ENCODE results near the gene IL2. TPM values are rescaled to one million over a fixed set of nuclear protein-coding genes. Genes with fewer than 3 reads are reported as not detected.
A peak's percentile ranks its signal among the peaks of the same experiment; 100 is the strongest.

The IL2 gene
- total RNA-seq: not detected in 2 replicates

GRCh38 chr4:122456231-122457116 lies at the start of gene IL2:
Gene IL2 (minus strand): TSS chr4:122456725. CDS start chr4:122456440, 285 bp downstream.
- DNase-seq (ENCODE audit: extremely low read depth, low read depth, low spot score): no peak

GRCh38 chr4:122503214-122503613 lies 46.7 kb upstream of the IL2 start:
- peak; percentile 41 for DNase-seq (ENCODE audit: extremely low read depth, low read depth, low spot score)

- peak; percentile 54 for DNase-seq (ENCODE audit: extremely low read depth, low read depth, low spot score)
Measured at GRCh38 chr4:122500852-122501501, 44.5 kb upstream of the IL2 start.

DNA sequence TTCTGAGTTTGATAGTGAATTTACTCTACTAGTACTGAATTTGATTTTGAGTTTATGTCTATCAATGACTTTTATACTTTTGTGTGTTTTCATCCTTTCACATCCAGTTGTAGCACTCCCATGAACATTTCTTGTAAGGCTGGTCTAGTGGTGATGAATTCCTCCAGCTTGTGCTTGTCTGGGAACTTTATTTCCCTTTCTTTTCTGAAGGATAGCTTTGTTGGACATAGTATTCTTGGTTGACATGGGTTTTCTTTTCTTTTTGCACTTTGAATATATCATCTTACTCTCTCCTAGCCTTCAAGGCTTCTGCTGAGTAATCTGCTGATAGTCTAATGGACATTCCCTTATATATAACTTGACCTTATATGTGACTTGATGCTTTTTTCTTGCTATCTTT lies 32.5 kb upstream of the IL2 start:
- DNase-seq (ENCODE audit: extremely low read depth, low read depth, low spot score): no peak

DNA sequence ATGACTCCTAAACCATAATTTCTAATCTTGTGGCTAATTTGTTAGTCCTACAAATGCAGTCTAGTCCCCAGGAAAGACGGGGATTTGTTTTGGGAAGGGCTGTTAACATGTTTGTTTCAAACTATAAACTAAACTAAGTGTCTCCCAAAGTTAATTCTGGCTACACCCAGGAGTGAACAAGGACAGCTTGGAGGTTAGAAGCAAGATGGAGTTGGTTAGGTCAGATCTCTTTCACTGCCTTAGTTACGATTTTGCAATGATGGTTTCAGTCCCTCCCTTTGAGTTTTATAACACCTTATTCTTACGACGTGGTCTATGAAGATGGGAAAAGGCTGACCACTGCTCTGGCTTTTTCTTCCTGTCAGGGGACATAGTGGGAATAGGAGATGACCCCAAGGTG lies 27.0 kb upstream of the IL2 start:
- DNase-seq (ENCODE audit: extremely low read depth, low read depth, low spot score): no peak

GRCh38 chr4:122481766-122482405 lies 25.4 kb upstream of the IL2 start:
- no peak for DNase-seq (ENCODE audit: extremely low read depth, low read depth, low spot score)

GRCh38 chr4:122480655-122481487 lies 24.3 kb upstream of the IL2 start:
- DNase-seq (ENCODE audit: extremely low read depth, low read depth, low spot score): no peak

DNA sequence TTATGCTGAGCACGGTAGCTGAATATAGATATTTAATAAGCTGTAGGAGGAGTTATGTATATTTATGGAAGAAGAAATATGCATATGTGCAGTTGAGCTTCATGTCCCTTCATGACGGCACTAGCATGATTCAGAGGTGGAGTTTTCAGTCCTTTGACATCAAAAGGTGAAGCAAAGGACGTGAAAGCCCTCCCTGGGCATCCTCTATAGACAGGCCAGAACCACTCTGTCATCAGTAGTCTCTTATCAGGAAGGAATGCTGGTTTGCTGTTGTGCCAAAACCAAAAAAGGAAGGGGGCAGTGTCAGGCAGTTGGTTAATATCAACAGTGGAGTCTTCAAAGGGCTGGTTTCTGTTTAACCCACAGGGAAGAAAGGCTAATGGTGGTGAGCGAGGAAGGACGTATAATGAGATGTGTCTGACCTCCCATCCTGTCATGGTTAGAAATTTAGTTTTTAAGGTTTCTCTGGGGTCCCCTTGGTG lies 23.5 kb upstream of the IL2 start:
- DNase-seq (ENCODE audit: extremely low read depth, low read depth, low spot score): no peak

- DNase-seq (ENCODE audit: extremely low read depth, low read depth, low spot score): no peak
Measured at GRCh38 chr4:122476745-122477144, 20.2 kb upstream of the IL2 start.

DNA sequence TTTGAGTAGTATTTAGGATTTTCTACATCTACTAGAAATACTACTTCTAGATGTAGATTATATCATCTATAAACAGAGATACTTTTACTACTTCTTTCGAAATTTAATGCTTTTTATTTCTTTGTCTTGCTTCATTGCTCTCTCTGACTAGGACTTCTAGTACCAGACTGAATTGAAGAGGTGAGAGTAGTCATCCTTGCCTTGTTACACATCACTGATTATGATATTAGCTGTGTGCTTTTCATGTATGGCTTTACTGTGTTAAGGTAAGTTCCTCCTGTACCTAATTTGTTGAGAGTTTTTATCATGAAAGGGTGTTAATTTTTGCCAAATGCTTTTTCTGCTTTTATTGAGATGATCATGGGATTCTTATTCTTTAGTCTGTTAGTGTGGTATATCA lies 19.6 kb upstream of the IL2 start:
- no peak for DNase-seq (ENCODE audit: extremely low read depth, low read depth, low spot score)

- no peak for DNase-seq (ENCODE audit: extremely low read depth, low read depth, low spot score)
Measured at GRCh38 chr4:122475233-122475632, 18.7 kb upstream of the IL2 start.

- no peak for DNase-seq (ENCODE audit: extremely low read depth, low read depth, low spot score)
Measured at GRCh38 chr4:122469457-122469856, 12.9 kb upstream of the IL2 start.

GRCh38 chr4:122458625-122459024 lies 2.1 kb upstream of the IL2 start:
- DNase-seq (ENCODE audit: extremely low read depth, low read depth, low spot score): no peak

GRCh38 chr4:122453384-122453995 lies 3.0 kb downstream of the IL2 start:
- DNase-seq (ENCODE audit: extremely low read depth, low read depth, low spot score): no peak

GRCh38 chr4:122450847-122451246 lies 5.7 kb downstream of the IL2 start:
- no peak for DNase-seq (ENCODE audit: extremely low read depth, low read depth, low spot score)

DNA sequence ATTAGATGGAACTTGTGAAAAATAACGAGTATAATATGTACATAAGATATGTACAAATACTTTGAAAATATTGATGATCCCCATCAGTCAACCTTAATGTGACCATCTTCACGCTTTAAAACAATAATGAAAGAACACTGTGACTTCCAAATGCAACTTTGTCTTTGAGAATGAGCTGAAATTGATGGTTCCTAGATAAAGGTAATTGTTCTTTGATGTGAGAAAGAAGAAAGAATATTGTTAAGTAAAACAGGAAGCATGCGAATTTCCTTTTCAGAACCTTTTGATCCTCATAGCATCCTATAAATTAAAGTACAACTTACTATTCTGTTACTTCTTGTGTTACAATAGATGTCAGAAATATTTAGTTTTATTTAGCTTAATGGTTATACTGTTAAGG lies 22.2 kb downstream of the IL2 start:
- DNase-seq (ENCODE audit: extremely low read depth, low read depth, low spot score): no peak

- DNase-seq (ENCODE audit: extremely low read depth, low read depth, low spot score): no peak
Measured at GRCh38 chr4:122431351-122431750, 25.2 kb downstream of the IL2 start.

DNA sequence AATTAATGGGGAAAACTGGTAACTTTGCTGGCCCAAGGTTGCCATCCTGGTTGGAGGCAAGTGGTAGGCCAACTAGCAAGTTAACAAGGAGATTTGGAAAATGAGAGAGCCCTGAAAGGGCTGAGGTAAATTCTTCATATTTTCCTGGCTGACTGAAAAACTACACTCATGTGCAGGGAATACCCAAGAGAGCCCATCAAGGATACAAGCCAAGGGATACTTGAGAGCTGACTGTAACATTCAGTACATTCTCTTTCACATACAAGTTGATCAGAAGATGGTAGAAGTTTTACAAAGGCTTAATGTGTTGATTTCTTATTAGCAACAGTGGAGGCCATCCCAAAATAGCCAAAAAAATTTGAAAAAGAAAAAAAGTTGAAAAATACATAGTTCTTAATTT lies 33.3 kb downstream of the IL2 start:
- DNase-seq (ENCODE audit: extremely low read depth, low read depth, low spot score): no peak

GRCh38 chr4:122412547-122412946 lies 44.0 kb downstream of the IL2 start:
- no peak for DNase-seq (ENCODE audit: extremely low read depth, low read depth, low spot score)

DNA sequence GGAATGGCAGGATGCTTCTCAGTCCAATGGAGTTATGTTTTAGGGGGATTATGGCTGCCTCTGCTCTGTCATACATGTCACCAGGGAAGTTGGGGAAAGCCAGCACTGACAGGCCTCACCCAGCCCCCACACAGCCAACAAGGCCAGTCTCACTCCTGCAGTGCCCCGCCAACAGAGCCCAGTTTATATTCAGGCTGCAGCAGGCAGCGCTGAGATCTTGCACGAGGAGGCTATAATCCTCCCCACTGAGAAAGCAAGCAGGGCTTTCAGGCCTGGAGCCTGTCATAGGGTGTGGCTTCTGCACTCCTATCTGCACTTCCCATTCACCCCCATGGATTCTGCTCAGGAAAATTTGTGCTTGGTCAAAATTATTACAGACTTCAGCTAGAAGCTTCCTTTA lies 52.7 kb downstream of the IL2 start:
- DNase-seq (ENCODE audit: extremely low read depth, low read depth, low spot score): no peak
